ENCODE measurements around the gene SH3YL1.

Gene SH3YL1

GRCh38 chr2:283996-284794 is 20.4 kb upstream of the SH3YL1 start:
- no peak for DNase-seq
- Histone ChIP-seq H4K20me1 (ENCODE audit: insufficient read depth, low read length) (no peaks in the 10 kb centered on the region), H2AFZ (ENCODE audit: low read length) (no peak overlapping the region), H3K27ac (ENCODE audit: low read length) (no peak overlapping the region), H3K9me3 (replicated peaks; ENCODE audit: insufficient read depth, low read length) (no peaks in the 10 kb centered on the region), H3F3A (ENCODE audit: insufficient read depth, low read length) (no peaks in the 10 kb centered on the region), H3K36me3 (replicated peaks; ENCODE audit: insufficient read depth, low read length) (peaks cover 4% of the 10 kb centered on the region; the same call in 1 of the 2 replicates), H3K9ac (ENCODE audit: low read length) (no peak overlapping the region), H3K9me2 (replicated peaks; ENCODE audit: insufficient read depth, low read length) (no peaks in the 10 kb centered on the region), H3K4me1 (ENCODE audit: low read length) (no peaks in the 10 kb centered on the region), H3K4me2 (ENCODE audit: low read depth, low read length) (no peak overlapping the region), H3K79me2 (ENCODE audit: low read length) (no peaks in the 10 kb centered on the region), H3K27me3 (replicated peaks; ENCODE audit: insufficient read depth, low read length) (peaks cover 2% of the 10 kb centered on the region), H3K4me3 (ENCODE audit: low read length) (no peak overlapping the region)
- no peak for TF ChIP-seq EZH2phosphoT487 (IDR thresholded peaks at IDR 0.05; ENCODE audit: low read length)

- Histone ChIP-seq H3K27ac (ENCODE audit: low read length) (no peak overlapping the region), H2AFZ (ENCODE audit: low read length) (no peak overlapping the region), H3K79me2 (ENCODE audit: low read length) (no peaks in the 10 kb centered on the region), H3K4me1 (ENCODE audit: low read length) (no peaks in the 10 kb centered on the region), H3K9me3 (replicated peaks; ENCODE audit: insufficient read depth, low read length) (no peaks in the 10 kb centered on the region), H3K9ac (ENCODE audit: low read length) (no peak overlapping the region), H4K20me1 (ENCODE audit: insufficient read depth, low read length) (no peaks in the 10 kb centered on the region), H3F3A (ENCODE audit: insufficient read depth, low read length) (no peaks in the 10 kb centered on the region), H3K9me2 (replicated peaks; ENCODE audit: insufficient read depth, low read length) (no peaks in the 10 kb centered on the region), H3K36me3 (replicated peaks; ENCODE audit: insufficient read depth, low read length) (peaks cover 11% of the 10 kb centered on the region; the same call in 1 of the 2 replicates), H3K27me3 (replicated peaks; ENCODE audit: insufficient read depth, low read length) (no peaks in the 10 kb centered on the region), H3K4me2 (ENCODE audit: low read depth, low read length) (no peak overlapping the region), H3K4me3 (ENCODE audit: low read length) (no peak overlapping the region)
- TF ChIP-seq EZH2 (optimal IDR thresholded peaks at IDR 0.05; ENCODE audit: low read depth, low read length): no peak
- no peak for TF ChIP-seq EZH2phosphoT487 (IDR thresholded peaks at IDR 0.05; ENCODE audit: low read length)
- no peak for TF ChIP-seq CTCF (IDR thresholded peaks at IDR 0.05; ENCODE audit: low read length)
- no peak for DNase-seq
Observed at GRCh38 chr2:282371-283263, 18.8 kb upstream of the SH3YL1 start.

- Histone ChIP-seq H4K20me1 (ENCODE audit: insufficient read depth, low read length) (no peaks in the 10 kb centered on the region), H3K9me3 (replicated peaks; ENCODE audit: insufficient read depth, low read length) (no peaks in the 10 kb centered on the region), H3K4me1 (ENCODE audit: low read length) (no peaks in the 10 kb centered on the region), H3K4me3 (ENCODE audit: low read length) (no peak overlapping the region), H3K36me3 (replicated peaks; ENCODE audit: insufficient read depth, low read length) (peaks cover 18% of the 10 kb centered on the region), H3K27ac (ENCODE audit: low read length) (no peak overlapping the region), H3K79me2 (ENCODE audit: low read length) (peaks cover 3% of the 10 kb centered on the region), H3K4me2 (ENCODE audit: low read depth, low read length) (no peak overlapping the region), H3K27me3 (replicated peaks; ENCODE audit: insufficient read depth, low read length) (no peaks in the 10 kb centered on the region), H3F3A (ENCODE audit: insufficient read depth, low read length) (no peaks in the 10 kb centered on the region), H2AFZ (ENCODE audit: low read length) (no peak overlapping the region), H3K9ac (ENCODE audit: low read length) (no peak overlapping the region), H3K9me2 (replicated peaks; ENCODE audit: insufficient read depth, low read length) (no peaks in the 10 kb centered on the region)
- TF ChIP-seq EZH2 (optimal IDR thresholded peaks at IDR 0.05; ENCODE audit: low read depth, low read length) (no peak), EZH2phosphoT487 (IDR thresholded peaks at IDR 0.05; ENCODE audit: low read length) (no peak), CTCF (IDR thresholded peaks at IDR 0.05; ENCODE audit: low read length) (no peak)
- no peak for DNase-seq
Observed at GRCh38 chr2:281381-281780, 17.5 kb upstream of the SH3YL1 start.

All from MM.1S (cell line).